GM18507 (cell line): ENCODE results near the gene OTUD6A.
A peak's percentile ranks its signal among the peaks of the same experiment; 100 is the strongest.

Source experiments
- DNase-seq: peaks from one replicate; pipeline ENCODE4 v3.0.0; 2011; ENCODE audit warnings: low read depth; ENCODE audit not compliant: insufficient read length; ENCODE audit errors: extremely low spot score
- FAIRE-seq: peaks from 2 replicates; lab custom pipeline; 2011; peaks lifted over from hg19 to GRCh38; lab: Jason Lieb, UNC

Gene OTUD6A, protein sequence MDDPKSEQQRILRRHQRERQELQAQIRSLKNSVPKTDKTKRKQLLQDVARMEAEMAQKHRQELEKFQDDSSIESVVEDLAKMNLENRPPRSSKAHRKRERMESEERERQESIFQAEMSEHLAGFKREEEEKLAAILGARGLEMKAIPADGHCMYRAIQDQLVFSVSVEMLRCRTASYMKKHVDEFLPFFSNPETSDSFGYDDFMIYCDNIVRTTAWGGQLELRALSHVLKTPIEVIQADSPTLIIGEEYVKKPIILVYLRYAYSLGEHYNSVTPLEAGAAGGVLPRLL

DNA sequence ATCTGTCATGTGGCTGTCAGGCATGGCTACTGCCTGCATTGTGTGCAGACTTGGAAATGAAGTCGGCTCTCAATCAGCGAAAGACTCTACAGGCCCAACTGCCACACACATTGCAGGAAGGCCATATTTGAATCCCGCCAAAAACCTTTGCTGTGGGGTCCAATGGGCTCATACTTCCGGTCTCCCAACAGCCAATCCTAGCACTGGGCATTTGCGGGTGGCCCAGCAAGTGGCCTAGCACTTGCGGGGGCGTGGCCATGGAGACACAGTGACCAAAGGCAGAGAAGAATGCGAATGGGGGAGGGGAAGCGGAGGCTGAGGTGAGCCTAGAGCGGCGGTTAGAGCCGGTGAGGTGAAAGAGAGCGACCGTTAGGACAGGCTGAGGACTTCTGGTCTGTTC is at the start of gene OTUD6A:
Gene OTUD6A (plus strand): TSS at position 382 of the 400 bp plus-strand sequence. CDS start 68 bp downstream, outside the sequence.
- DNase-seq (no peak), FAIRE-seq (no peak)

DNA sequence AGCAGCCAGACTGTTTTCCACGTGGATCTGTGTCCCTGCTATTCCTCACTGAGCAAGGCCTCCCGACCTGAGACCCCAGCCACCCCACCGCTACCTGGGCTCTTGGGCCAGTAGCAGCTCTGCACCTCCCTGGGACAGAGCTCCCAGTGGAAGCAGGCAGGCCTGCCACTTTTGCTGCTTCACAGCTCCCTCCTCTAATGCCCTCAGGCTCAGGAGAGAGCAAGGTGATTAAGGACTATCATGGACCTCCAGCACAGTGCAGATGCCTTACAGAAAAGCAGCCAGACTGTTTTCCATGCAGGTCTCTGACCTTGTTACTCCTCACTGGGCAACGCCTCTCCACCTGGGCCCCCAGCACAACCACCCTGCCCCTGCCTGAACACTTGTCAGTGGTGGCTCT is 49.5 kb upstream of the OTUD6A start:
- no peak for DNase-seq
- FAIRE-seq: no peak

DNA sequence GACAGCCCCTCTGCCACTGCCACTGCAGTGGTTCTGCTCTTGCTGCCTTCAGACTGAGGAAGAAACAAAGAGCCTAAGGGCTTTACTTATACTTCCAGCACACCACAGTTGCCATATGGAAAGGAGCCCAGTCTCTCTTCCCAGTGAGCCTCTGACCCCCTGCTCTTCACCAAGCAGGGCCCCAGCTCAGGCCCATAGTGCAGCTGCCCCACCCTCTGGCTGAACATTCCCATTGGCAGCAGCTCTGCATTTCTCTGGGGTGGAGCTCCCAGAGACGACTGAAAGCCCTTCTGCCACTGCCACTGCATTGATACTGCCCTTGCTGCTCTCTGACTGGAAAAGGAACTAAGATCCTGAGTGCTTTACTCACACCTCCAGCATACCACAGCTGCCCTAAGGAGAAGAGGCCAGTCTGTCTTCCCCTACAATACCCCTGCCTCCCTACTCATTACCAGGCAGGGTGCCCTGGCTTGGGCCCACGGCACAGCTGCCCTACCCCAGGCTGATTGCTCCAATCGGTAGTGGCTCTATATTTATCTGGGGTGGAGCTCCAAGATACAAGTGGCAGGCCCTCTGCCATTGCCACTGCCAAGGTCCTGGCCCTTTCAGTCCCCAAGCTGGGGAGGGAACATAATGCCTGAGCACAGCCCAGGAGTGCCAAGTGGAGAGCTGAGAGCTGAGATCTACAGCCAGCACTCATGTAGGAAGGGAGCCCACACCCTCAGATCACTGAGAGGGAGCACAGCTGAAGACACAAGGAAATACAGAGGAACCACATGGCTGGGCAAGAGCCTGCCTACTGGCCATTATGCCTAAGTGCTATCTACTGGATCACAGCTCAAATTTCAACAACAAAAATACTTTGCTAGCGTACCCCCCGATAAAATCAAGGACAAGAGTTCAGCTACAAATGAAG is 48.5 kb upstream of the OTUD6A start:
- no peak for DNase-seq
- no peak for FAIRE-seq

DNA sequence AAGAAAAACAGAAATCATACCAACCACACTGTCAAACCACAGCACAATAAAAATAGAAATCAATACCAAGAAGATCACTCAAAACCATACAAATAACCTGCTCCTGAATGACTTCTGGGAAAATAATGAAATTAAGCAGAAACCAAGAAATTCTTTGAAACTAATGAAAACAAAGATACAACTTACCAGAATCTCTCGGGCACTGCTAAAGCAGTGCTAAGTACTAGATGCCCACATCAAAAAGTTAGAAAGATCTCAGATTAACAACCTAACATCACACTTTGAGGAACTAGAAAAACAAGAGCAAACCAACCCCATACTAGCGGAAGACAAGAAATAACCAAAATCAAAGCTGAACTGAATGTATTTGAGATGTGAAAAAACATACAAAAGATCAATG is 45.7 kb upstream of the OTUD6A start:
- no peak for FAIRE-seq
- no peak for DNase-seq

DNA sequence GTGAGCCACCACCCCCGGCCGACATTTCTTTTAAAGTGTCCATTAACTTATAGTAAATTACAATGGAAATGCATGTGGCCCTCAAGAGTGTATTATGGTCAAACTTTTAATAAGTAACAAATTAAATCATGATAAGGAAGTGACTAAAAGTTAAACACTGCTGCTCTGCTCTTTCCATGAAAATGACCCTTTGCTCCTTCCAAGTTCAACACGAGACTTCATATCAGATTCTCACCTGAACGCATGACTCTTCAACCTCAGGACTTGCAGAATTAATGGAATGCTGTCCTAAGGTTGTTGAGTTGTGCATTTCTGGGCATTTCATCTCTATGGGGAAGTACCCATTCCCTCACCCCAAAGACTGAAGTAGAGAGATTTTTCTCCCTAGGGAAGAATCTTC is 39.6 kb upstream of the OTUD6A start:
- FAIRE-seq (no peak), DNase-seq (no peak)

DNA sequence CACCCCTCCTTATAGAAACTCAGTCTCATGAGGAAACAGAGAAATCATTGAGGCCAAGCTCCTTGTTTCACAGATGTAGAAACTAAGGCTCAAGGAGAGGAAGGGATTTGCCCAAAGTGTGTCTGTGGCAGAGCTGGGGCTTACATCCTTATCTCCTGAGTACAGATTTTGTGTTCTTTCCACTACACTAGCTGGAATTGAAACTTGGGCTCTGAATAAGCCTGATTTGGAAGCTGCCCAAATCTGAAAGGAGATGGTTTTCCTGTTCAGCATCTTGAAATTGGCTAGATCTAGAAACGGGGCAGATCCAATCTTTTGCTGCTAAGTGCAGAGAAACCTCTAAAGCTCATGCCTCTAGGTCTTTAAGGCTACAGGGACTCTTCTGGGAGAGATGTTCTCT is 36.8 kb upstream of the OTUD6A start:
- FAIRE-seq: no peak
- DNase-seq: no peak

DNA sequence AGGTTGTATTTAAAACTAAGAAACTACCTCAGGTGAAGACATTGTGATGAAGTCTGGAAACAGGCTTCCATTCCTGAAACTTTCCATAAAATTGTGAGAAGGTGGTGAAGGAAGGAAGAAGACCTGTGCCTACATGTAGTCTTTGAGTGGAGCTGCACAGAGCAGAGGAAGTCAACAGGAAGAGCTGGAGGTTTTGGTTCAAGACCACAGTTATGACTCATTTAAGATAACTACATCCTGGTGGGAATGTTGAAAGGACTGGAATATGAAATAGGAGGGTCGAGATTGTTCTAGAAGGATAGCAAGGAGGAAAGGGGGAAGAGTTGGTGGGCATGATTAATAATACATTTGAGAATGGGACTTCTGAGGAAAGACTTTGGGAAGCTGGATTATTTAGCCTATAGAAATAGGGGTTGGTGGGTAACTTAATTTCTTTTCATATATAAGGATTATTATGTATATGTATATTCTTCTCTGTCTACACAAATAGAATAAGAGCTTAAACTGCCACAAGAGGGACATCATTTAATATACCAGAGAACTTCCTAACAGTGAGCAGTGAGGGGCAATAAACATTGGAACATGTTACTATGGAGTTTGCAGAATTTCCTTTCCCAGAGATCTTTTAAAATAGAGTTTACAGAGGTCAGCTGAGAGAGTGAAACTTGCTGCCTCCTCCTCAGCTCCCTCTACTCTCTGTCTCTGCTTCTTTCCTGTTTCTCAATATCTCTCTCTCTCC is 36.0 kb upstream of the OTUD6A start:
- DNase-seq: no peak
- FAIRE-seq: no peak

DNA sequence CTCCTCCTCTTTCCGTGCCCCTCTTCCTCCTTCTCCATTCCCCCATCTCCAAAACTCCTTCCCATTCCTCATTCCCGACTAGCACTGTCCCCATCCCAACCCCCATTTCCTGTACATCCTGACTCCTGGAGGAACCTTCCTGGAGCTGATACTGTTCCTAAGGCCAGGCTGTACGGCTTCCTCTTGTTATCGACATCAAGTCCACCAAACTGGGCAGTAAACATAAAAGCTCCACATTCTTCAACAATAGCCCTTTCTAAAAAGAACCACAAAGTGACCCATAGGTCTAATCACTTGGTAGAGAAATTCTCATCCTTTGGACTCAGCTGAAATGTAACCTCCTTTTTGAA is 35.4 kb upstream of the OTUD6A start:
- DNase-seq (no peak), FAIRE-seq (no peak)

DNA sequence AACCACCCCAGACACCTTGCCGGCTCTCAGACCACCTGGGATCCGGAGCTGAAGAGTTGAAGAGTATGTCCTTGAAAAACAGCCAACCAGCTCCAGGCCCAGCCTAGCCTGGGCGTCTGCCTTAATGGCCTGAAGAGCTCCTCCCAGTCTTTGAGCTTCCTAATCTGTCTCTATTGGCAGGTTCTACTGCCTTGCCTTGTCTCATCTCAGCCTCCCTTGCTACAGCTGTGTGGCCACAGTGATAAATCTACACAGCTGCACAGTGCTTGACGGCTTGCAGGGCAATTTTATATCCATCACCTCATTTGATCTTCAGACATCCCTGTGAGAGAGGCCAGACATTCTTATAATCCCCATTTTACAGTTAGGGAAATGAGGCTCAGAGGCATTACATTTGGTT is 32.4 kb upstream of the OTUD6A start:
- DNase-seq (no peak), FAIRE-seq (no peak)

DNA sequence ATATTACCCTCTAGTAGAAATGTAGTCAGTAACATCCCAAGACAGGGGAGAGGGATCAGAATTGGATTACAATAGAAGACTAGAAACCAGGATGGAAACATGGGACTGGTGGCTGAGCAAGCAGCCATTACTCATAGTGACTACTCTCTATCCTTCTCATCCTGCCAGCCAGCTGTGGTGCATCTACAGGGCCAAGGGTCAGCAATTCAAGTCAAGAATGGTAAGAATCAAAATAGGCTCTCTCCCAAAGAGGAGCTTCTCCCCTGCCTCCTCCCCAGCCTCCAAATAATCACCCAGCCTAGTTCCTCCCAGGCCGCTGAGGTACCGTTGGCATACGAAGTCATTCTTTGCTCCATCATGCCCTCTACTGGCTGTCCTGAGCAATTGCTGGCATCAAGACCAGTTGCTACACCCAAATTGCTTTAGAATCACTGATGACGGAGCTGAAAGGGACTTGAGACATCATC is 31.9 kb upstream of the OTUD6A start:
- DNase-seq (peak; percentile 22), FAIRE-seq (peak; percentile 87)

DNA sequence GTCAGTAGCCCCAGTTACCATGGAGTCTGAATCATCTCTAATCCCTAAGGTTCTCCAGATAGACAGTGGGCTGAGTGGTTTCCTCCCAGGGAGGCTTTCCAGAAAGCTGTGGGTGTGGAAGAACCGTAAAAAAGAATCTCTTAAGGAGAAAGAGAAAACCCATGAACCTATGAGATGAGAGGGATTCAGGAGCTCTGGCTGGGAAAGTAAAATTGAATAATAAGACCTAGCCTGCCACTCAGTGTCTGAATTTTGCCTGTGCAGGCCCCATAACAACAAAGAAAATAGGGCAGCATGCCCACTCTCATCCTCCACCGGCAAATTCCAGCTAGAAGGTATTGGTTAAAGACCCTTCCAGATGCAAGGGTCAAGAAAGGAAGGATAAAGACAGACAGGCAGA is 29.5 kb upstream of the OTUD6A start:
- DNase-seq (no peak), FAIRE-seq (no peak)

DNA sequence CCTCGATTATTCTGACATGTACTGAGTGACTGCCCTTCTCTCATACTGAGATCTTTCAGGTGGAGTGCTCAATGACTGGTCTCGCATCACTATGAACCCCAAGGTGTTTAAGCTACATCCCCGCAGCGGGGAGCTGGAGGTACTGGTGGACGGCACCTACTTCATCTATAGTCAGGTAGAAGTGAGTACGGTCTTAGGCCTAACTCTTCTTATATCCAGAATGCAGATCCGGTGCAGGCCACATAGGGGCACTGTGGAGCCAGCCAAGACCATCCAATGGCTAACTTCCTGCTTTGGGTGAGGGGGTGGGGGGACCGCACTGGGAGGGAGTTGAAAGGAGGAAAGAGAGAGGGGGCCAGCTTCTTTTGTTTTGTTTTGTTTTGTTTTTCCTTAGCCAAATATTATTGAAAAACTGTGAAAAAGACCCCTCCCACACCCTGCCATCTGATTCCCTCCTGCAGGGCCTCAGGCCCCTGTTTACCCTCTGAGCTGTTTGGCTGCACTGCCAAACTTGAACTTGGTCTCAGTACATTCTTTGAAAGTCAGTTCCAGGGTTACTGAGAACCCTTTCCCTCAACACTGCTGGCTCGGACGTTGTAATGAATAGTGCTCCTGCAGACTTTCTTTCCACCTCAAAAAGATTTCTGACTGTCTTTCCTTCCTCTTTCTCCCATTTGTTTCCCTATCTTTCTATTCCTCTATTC is 28.8 kb upstream of the OTUD6A start:
- FAIRE-seq: peak; percentile 64

DNA sequence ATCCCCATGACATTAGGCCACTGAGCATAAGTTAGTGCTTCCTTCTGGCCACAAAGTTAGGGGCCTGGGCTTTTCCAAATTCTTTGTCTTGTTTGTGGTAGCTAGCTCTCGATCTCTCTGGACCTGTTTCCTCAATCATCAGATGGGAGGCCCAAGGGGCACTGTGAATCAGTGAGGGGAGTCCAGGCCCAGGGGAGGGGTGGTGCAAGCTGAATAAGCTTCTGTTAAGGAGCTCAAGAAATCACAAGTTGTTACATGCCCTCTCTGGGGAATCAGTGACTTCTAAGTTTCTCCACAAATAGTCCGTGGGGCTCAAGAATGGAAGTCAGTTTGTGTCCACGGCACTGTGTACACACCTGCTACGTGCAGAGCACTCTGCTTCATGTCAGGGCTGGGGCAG is 27.6 kb upstream of the OTUD6A start:
- DNase-seq (no peak), FAIRE-seq (peak; percentile 46)

More for the DNA sequence above, 28.8 kb upstream of the OTUD6A start:
- no peak for DNase-seq

DNA sequence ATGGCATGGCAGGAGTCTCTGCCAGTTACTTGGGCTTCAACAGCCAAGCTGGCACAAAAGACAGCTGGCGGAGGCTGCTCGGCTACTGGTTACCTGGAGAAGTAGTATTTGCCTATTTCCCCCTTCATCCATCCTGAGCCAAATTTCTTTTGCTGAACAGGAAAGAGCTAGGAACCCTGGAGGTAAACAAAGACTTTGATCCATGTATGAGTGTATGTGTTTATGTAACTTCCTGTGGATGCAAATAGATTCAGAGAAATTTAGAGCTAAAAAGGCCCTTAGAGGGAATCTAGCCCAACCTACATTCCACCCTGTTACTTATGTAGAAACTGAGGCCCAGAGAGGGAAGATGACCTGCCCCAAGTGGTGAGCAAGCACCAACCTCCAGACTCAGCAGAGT is 23.7 kb upstream of the OTUD6A start:
- no peak for FAIRE-seq
- no peak for DNase-seq

DNA sequence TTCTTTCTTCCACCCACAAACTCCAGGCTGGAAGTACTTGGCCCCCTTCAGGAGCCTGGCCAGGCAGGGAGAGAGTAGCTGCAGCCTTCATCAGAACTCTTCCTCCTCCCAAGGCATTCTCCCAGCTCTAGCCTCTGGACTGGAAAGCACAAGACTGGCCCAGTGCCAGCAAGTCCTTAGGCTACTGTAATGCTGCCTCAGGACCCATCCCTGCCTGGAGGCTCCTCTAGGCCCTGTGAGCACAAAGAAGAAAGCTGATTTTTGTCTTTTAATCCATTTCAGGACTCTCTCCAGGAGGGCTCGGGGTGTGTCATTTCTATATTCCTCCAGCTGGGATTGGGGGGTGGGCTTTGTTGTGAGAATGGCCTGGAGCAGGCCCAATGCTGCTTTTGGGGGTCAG is 23.3 kb upstream of the OTUD6A start:
- no peak for FAIRE-seq
- no peak for DNase-seq

DNA sequence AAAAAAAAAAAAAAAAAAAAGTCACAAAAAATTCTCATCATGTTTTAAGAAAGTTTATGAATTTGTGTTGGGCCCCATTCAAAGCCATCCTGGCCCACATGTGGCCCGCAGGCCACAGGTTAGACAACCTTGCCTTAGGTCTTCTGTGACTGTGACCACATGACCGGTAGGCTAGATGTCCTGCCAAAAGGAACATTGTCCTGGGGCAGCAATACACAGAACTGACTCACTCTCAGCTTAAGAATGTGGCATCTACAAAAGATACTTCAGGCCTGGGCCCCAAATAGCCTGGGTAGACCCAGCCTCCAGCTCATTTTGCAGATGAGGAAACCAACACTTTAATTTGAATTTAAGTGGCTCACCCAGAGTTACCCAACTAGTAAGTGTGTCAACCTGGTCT is 22.5 kb upstream of the OTUD6A start:
- FAIRE-seq: no peak

DNA sequence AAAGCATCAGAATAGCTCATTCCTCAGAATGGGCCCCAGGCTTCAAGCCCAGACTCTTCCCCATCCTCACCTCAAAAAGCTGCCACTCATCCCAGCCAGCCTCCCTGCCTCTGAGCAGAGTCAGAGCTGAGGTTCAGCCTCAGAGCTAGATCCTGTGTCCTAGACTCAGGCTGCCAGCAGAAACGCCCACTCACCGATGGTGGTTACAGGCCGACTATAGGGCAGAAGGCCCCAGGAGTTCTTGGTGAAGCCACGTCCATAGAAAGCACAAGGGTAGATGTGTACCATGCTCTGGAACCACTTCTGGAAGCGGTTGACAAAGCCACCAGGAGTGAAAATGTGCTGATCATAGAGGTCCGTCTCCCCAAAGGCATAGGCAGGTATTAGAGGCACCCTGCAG is 20.3 kb upstream of the OTUD6A start:
- no peak for FAIRE-seq
- no peak for DNase-seq

More for the DNA sequence above, 22.5 kb upstream of the OTUD6A start:
- no peak for DNase-seq

DNA sequence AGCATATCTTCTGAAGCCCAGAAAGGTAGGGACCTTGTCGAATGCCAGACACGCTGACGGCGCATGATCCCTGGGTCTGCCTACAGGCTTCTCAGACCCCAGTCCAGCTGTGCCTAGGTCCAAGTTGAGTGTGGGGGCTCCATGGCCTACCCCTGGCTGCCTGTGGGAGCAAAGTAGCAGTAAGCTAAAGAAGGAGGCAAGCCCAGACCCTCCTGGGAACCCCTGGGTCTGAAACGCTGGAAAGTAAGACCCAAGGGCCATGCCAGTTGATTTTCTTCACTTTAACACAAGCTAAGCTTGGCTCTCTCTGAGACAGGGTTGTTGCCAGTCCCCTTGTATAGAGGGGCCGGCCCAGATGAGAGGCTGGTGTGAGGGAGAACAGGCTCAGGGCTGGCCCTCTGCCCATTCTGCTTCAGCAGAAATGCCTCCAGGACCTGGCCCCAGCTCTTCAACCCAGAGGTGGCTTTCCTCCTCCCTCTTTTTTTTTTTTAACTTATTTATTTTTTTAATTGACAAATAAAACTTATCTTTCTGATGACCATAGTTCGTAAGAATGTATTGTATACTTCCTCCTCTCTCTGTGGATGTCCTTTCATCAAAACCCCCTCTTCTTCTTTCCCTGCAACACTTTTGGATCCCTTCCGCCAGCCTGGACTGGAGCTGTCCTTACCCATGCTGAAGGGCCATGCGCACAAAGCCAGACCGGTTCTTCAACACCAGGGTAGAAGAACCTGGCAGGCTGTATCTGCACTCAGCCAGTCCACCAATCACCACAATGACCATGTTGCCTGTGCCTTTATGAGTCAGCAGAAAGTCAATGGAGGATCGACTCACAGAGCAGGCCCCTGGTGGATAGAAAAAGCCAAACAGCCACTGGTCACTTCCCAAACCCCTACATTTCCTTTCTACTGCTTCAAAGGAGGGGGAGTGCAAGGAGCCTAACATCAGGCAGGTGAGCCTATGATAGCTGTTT is 19.6 kb upstream of the OTUD6A start:
- DNase-seq (no peak), FAIRE-seq (no peak)

DNA sequence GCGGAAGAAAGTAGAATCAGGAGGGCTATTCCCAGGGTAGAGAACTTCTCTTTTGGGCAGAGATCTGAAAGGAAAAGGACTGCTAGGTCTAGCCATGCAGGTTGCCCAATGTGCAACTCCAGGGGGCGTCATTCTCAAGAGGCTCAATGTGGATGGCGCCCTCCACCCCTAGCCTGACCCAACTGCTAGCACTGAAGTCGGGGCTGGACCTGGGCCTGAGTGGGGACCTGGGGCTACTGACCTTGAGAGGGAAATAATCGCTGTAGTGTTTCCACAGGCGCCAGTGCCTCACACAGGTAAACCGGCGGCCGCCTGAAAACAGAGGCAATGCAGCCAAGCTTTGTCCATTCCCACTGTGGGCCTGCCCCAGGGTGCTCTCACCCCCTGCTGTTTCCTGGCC is 18.6 kb upstream of the OTUD6A start:
- DNase-seq (no peak), FAIRE-seq (no peak)
